Measurements from ENCODE around the gene PIMREG. TPM values are rescaled to one million over a fixed set of nuclear protein-coding genes. Genes with fewer than 3 reads are reported as not detected.

The PIMREG gene
- total RNA-seq, 1 donor from 2014 or later = 10.4 TPM

- Histone ChIP-seq H3K36me3 (ENCODE audit: control insufficient read depth, insufficient read depth, low read length) (no peaks in the 10 kb centered on the region), H3K4me3 (ENCODE audit: low read depth, low read length) (no peak overlapping the region), H3K27me3 (ENCODE audit: control insufficient read depth, insufficient read depth, low read length) (peaks cover 8% of the 10 kb centered on the region)
- TF ChIP-seq CTCF (IDR thresholded peaks at IDR 0.05; ENCODE audit: insufficient read depth, low read length, poor library complexity, severe bottlenecking) = no peak
- DNase-seq (ENCODE audit: low read depth) = no peak
Measured at GRCh38 chr17:6455321-6455705, 11.1 kb downstream of the PIMREG start.

DNA sequence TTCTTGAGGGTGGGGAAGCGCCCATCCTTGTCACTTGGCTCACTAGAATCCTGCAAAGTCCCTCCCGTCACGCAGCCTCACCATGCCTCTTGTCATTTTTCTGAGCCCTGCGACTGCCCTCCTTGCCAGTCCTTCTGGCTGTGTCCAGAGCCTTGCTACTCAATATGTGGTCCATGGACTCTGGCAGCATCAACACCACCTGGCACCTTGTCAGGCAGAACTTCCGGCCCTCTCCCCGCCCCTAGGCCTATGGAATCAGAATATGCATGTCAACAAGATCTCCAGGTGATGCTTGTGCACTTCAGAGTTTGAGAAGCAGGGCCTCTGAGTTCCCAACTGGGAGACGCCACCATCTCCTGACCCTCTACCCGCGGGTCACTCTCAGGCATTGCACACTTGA, 12.1 kb downstream of the PIMREG start:
- no peak for DNase-seq (ENCODE audit: low read depth)
- Histone ChIP-seq H3K27me3 (ENCODE audit: control insufficient read depth, insufficient read depth, low read length) (peaks cover 8% of the 10 kb centered on the region), H3K36me3 (ENCODE audit: control insufficient read depth, insufficient read depth, low read length) (no peaks in the 10 kb centered on the region), H3K4me3 (ENCODE audit: low read depth, low read length) (no peak overlapping the region)
- no peak for TF ChIP-seq CTCF (IDR thresholded peaks at IDR 0.05; ENCODE audit: insufficient read depth, low read length, poor library complexity, severe bottlenecking)

- Histone ChIP-seq H3K4me3 (ENCODE audit: low read depth, low read length) (no peak overlapping the region), H3K36me3 (ENCODE audit: control insufficient read depth, insufficient read depth, low read length) (no peaks in the 10 kb centered on the region), H3K27me3 (ENCODE audit: control insufficient read depth, insufficient read depth, low read length) (peaks cover 8% of the 10 kb centered on the region)
- peak; percentile 18 for DNase-seq (ENCODE audit: low read depth)
- TF ChIP-seq CTCF (IDR thresholded peaks at IDR 0.05; ENCODE audit: insufficient read depth, low read length, poor library complexity, severe bottlenecking) = no peak
Measured at GRCh38 chr17:6456914-6457687, 12.8 kb downstream of the PIMREG start.

DNA sequence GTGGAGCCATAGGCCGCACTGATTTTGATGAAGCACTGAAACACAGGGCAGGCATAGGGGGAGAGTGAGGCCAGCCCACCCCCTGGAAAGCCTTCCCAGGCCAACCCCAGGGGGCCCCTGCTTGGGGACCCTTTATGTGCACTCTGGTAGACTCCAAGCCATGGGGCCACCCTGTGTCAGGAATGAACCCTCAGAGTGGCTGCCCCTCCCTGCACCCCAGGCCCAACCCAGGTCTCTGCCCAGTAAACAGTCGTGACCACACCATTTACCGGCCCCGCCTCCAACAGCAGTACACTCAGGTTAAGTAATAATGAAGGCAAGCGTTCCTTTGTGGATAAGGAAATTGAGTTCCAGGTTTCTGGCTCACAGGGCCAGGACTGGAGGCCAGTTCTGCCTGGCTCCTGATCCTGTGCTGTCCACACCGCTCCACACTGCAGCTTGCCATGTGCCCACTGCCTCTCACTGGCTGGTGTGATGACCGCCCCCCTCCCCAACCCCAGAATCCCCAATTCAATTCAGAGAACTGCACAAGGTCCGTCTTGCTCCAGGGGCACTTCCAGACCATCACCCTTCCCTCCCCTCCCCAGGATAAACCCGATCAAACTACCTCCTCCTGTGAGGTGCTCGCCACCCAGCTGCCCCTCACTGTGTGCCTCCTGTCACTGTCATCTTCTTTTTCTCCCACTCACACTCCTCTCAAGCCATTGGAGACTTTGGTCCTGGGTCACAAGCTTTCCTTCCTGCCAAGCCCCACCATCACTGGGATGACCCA, 13.6 kb downstream of the PIMREG start:
- no peak overlapping the region for H3K4me3 ChIP-seq (ENCODE audit: low read depth, low read length)
- no peak for DNase-seq (ENCODE audit: low read depth)
- no peaks in the 10 kb centered on the region for H3K36me3 ChIP-seq (ENCODE audit: control insufficient read depth, insufficient read depth, low read length)
- TF ChIP-seq CTCF (IDR thresholded peaks at IDR 0.05; ENCODE audit: insufficient read depth, low read length, poor library complexity, severe bottlenecking) = no peak
- peaks cover 8% of the 10 kb centered on the region for H3K27me3 ChIP-seq (ENCODE audit: control insufficient read depth, insufficient read depth, low read length)

DNA sequence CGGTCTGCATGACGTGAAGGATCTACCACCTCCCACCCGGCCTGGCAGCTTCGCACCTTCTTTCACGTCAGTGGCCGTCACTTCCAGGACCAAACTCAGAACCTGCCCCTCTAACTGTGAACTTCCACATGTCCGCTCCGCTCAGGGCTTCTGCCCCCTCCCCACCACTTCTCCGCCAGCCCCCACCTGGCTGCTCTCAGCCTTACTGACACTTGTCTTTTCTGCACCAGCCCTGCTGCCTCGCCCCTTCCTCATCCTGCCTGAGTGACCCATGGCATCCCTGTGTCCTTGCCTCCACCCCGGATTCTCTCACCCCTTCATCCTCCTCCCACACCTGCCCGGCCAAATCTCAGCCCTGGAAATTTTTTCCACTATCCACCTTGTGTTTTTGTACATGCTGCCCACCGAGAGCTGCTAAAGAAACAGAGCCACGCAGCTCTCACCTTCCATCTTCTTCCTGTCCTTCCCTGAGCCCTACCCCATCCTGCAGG, 14.2 kb downstream of the PIMREG start:
- Histone ChIP-seq H3K36me3 (ENCODE audit: control insufficient read depth, insufficient read depth, low read length) (no peaks in the 10 kb centered on the region), H3K27me3 (ENCODE audit: control insufficient read depth, insufficient read depth, low read length) (peaks cover 8% of the 10 kb centered on the region), H3K4me3 (ENCODE audit: low read depth, low read length) (no peak overlapping the region)
- TF ChIP-seq CTCF (IDR thresholded peaks at IDR 0.05; ENCODE audit: insufficient read depth, low read length, poor library complexity, severe bottlenecking) = no peak
- DNase-seq (ENCODE audit: low read depth) = no peak
